Ascending aorta (tissue), 2 donors: Measurements from ENCODE around the gene TMEM131L. TPM values are rescaled to one million over a fixed set of nuclear protein-coding genes. Genes with fewer than 3 reads are reported as not detected.

ENCODE experiments used
- DNase-seq, 2 donors: peaks; one replicate each; pipeline ENCODE4 v3.0.0-alpha.2; 2019; ENCODE audit warnings: low spot score in 2 of 2
- H3K27ac ChIP-seq, 2 donors: fragments of 200-600 bp; sonication (generic); one replicate each; pipeline ENCODE4 v1.5.1; 2016 to 2017; ENCODE audit warnings: mild to moderate bottlenecking in 1 of 2
- H3K27me3 ChIP-seq: fragments of 200-600 bp; sonication (generic); one replicate; pipeline ENCODE4 v1.5.1; 2017
- H3K36me3 ChIP-seq, 2 donors: fragments of 200-600 bp; sonication (generic); one replicate each; pipeline ENCODE4 v1.5.1; 2016
- H3K4me1 ChIP-seq, 2 donors: fragments of 200-600 bp; sonication (generic); one replicate each; pipeline ENCODE4 v1.5.1; 2016 to 2017; ENCODE audit warnings: mild to moderate bottlenecking in 1 of 2
- H3K4me3 ChIP-seq, 2 donors: fragments of 200-600 bp; sonication (generic); one replicate each; pipeline ENCODE4 v1.5.1; 2016 to 2017; ENCODE audit warnings: mild to moderate bottlenecking in 1 of 2
- H3K9me3 ChIP-seq, 2 donors: fragments of 200-600 bp; sonication (generic); one replicate each; pipeline ENCODE4 v1.5.1; 2016
- CTCF ChIP-seq, 3 experiments: fragments of 200-600 bp in 2 of 3; fragments of 450-650 bp in 1 of 3; sonication (generic) in 2 of 3; IDR thresholded peaks; one replicate each; pipeline ENCODE4 v1.5.1; 2016 to 2019; ENCODE audit warnings: antibody characterized with exemption in 3 of 3, mild to moderate bottlenecking in 1 of 3, moderate library complexity in 1 of 3
- intact Hi-C: fragments of 100-400 bp; cut with DNase I; formaldehyde crosslinking; loops from one replicate; pipeline ENCODE4 v1.15.1; 2023
- total RNA-seq: library from RNA; depleted of rRNA; stranded (reverse); fragments of >200 nt; gene quantifications from one replicate; pipeline ENCODE4 v1.1.0, GENCODE V29; 2016

TMEM131L gene
- total RNA-seq, 1 donor from 2014 or later = 6.9 TPM

- Histone ChIP-seq H3K27me3 (no peaks in the 10 kb centered on the region), H3K4me1 (peaks cover 3 to 21% of the 10 kb centered on the region in 2 donors), H3K36me3 (no peaks in the 10 kb centered on the region), H3K4me3 (no peak overlapping the region), H3K27ac (peak overlapping the region; percentile 72 to 75), H3K9me3 (no peaks in the 10 kb centered on the region)
- TF ChIP-seq CTCF (IDR thresholded peaks at IDR 0.05) = no peak
- intact Hi-C loops = loop anchor here (2.0 kb wide), 1 partner anchor 14 kb away; no protein-coding TSS in a partner anchor
- no peak for DNase-seq
These were observed 46.1 kb downstream of the TMEM131L start for GRCh38 chr4:153512162-153512852.

- TF ChIP-seq CTCF (IDR thresholded peaks at IDR 0.05) = no peak
- Histone ChIP-seq H3K4me1 (peaks cover 3 to 23% of the 10 kb centered on the region in 2 donors), H3K9me3 (no peaks in the 10 kb centered on the region), H3K27me3 (no peaks in the 10 kb centered on the region), H3K4me3 (no peak overlapping the region), H3K27ac (peak overlapping the region; percentile 72 to 75), H3K36me3 (no peaks in the 10 kb centered on the region)
- DNase-seq = no peak
- intact Hi-C loops = loop anchor here (2.0 kb wide), 1 partner anchor 14 kb away; no protein-coding TSS in a partner anchor
These were observed 46.9 kb downstream of the TMEM131L start for GRCh38 chr4:153512952-153513500.

- Histone ChIP-seq H3K27me3 (no peaks in the 10 kb centered on the region), H3K36me3 (no peaks in the 10 kb centered on the region), H3K4me3 (no peak overlapping the region), H3K4me1 (peaks cover 3 to 24% of the 10 kb centered on the region in 2 donors), H3K9me3 (no peaks in the 10 kb centered on the region), H3K27ac (peak overlapping the region; percentile 72 to 75)
- no peak for DNase-seq
- TF ChIP-seq CTCF (IDR thresholded peaks at IDR 0.05) = no peak
- intact Hi-C loops = loop anchor here (2.0 kb wide), 1 partner anchor 15 kb away; no protein-coding TSS in a partner anchor
These were observed 47.4 kb downstream of the TMEM131L start for GRCh38 chr4:153513596-153513995.

- H3K4me1 ChIP-seq = peaks cover 3 to 24% of the 10 kb centered on the region in 2 donors
These were observed 47.9 kb downstream of the TMEM131L start for GRCh38 chr4:153514001-153514526.

More at GRCh38 chr4:153514001-153514526, 47.9 kb downstream of the TMEM131L start:
- H3K4me3 ChIP-seq = no peak overlapping the region
- no peaks in the 10 kb centered on the region for H3K27me3 ChIP-seq
- DNase-seq = no peak
- peak overlapping the region; percentile 35 to 72 for H3K27ac ChIP-seq
- TF ChIP-seq CTCF (IDR thresholded peaks at IDR 0.05) = no peak
- intact Hi-C loops = no loop called here
- H3K36me3 ChIP-seq = no peaks in the 10 kb centered on the region
- no peaks in the 10 kb centered on the region for H3K9me3 ChIP-seq
